ENCODE measurements around the gene MYO5C. TPM values are rescaled to one million over a fixed set of nuclear protein-coding genes. Genes with fewer than 3 reads are reported as not detected.

MYO5C gene
- total and polyA plus RNA-seq, 2 of the 13 experiments (the other 11 are each of a cell fraction or from before 2014, with no cell fraction given), result 15.7 to 23.7 TPM

- TF ChIP-seq ZNF512B (CRISPR knock-in tag; IDR thresholded peaks at IDR 0.05; ENCODE audit: borderline replicate concordance) (no peak), PHF20 (CRISPR knock-in tag; IDR thresholded peaks at IDR 0.05) (peak; percentile 41; the same call in 1 of the 2 replicates), PRMT3 (CRISPR knock-in tag; IDR thresholded peaks at IDR 0.05; ENCODE audit: borderline replicate concordance, low read depth) (no peak), NFAT5 (CRISPR knock-in tag; IDR thresholded peaks at IDR 0.05) (no peak), ZNF362 (CRISPR knock-in tag; IDR thresholded peaks at IDR 0.05; ENCODE audit: borderline replicate concordance) (no peak), HOXA9 (CRISPR knock-in tag; IDR thresholded peaks at IDR 0.05; ENCODE audit: borderline replicate concordance) (no peak), GMEB2 (CRISPR knock-in tag; IDR thresholded peaks at IDR 0.05; ENCODE audit: low read depth) (no peak), ZNF556 (CRISPR knock-in tag; IDR thresholded peaks at IDR 0.05; ENCODE audit: borderline replicate concordance) (no peak), ZFP91 (CRISPR knock-in tag; IDR thresholded peaks at IDR 0.05; ENCODE audit: borderline replicate concordance) (peak; percentile 26; the same call in 1 of the 2 replicates), SOX6 (IDR thresholded peaks at IDR 0.05) (no peak), SOX6 (CRISPR knock-in tag; IDR thresholded peaks at IDR 0.05) (peak; percentile 66), ZNF550 (CRISPR knock-in tag; IDR thresholded peaks at IDR 0.05; ENCODE audit: borderline replicate concordance) (no peak), KLF6 (CRISPR knock-in tag; IDR thresholded peaks at IDR 0.05) (0 out of 2 replicates have a peak, but pooled peaks have one; percentile 26), RFX5 (IDR thresholded peaks at IDR 0.05; ENCODE audit: low read depth, low read length) (peak; percentile 19; the same call in 1 of the 2 replicates), HNRNPLL (IDR thresholded peaks at IDR 0.05; ENCODE audit: low read depth, low read length, poor library complexity, severe bottlenecking) (no peak), EEA1 (CRISPR knock-in tag; IDR thresholded peaks at IDR 0.05; ENCODE audit: borderline replicate concordance) (no peak)
Measured at GRCh38 chr15:52295421-52296001, at the start of gene MYO5C (continued).
